Measurements from ENCODE around the gene ACTN4.

ACTN4 gene

GRCh38 chr19:38717051-38717450, 69.6 kb downstream of the ACTN4 start:
- H3K9me3 Mint-ChIP-seq: no peaks in the 10 kb centered on the region
- H3K4me1 Mint-ChIP-seq: peaks cover 30% of the 10 kb centered on the region
- no peak overlapping the region for H3K4me3 Mint-ChIP-seq
- no peaks in the 10 kb centered on the region for H3K27me3 Mint-ChIP-seq (ENCODE audit: low read depth)
- TF ChIP-seq CTCF (IDR thresholded peaks at IDR 0.05; ENCODE audit: unreplicated experiment in 3 of 3): no peak
- peaks cover 34% of the 10 kb centered on the region for H3K36me3 Mint-ChIP-seq (ENCODE audit: low read depth)
- H3K27ac Mint-ChIP-seq: no peak overlapping the region

GRCh38 chr19:38717855-38718254, 70.4 kb downstream of the ACTN4 start:
- Mint-ChIP-seq H3K27me3 (ENCODE audit: low read depth) (no peaks in the 10 kb centered on the region), H3K27ac (no peak overlapping the region), H3K9me3 (no peaks in the 10 kb centered on the region), H3K36me3 (ENCODE audit: low read depth) (peaks cover 34% of the 10 kb centered on the region), H3K4me1 (peaks cover 33% of the 10 kb centered on the region), H3K4me3 (no peak overlapping the region)
- no peak for TF ChIP-seq CTCF (IDR thresholded peaks at IDR 0.05; ENCODE audit: unreplicated experiment in 3 of 3)

- no peak overlapping the region for H3K4me3 Mint-ChIP-seq
- H3K27ac Mint-ChIP-seq: peak overlapping the region; percentile 31 to 55 (median 51)
- H3K9me3 Mint-ChIP-seq: no peaks in the 10 kb centered on the region
- peaks cover 33% of the 10 kb centered on the region for H3K36me3 Mint-ChIP-seq (ENCODE audit: low read depth)
- H3K4me1 Mint-ChIP-seq: peaks cover 22% of the 10 kb centered on the region
- H3K27me3 Mint-ChIP-seq (ENCODE audit: low read depth): no peaks in the 10 kb centered on the region
- TF ChIP-seq CTCF (IDR thresholded peaks at IDR 0.05; ENCODE audit: unreplicated experiment in 3 of 3): peak in 2 of 3 experiments; percentile 27 to 36
Observed at GRCh38 chr19:38718747-38719543, 71.5 kb downstream of the ACTN4 start.

GRCh38 chr19:38719761-38720558, 72.5 kb downstream of the ACTN4 start:
- TF ChIP-seq CTCF (IDR thresholded peaks at IDR 0.05; ENCODE audit: unreplicated experiment in 3 of 3): no peak
- Mint-ChIP-seq H3K4me3 (no peak overlapping the region), H3K4me1 (peaks cover 19% of the 10 kb centered on the region), H3K27me3 (ENCODE audit: low read depth) (no peaks in the 10 kb centered on the region), H3K27ac (peak overlapping the region in 2 of 3 experiments; percentile 31 to 51), H3K9me3 (no peaks in the 10 kb centered on the region), H3K36me3 (ENCODE audit: low read depth) (peaks cover 32% of the 10 kb centered on the region)

- Mint-ChIP-seq H3K27ac (no peak overlapping the region), H3K27me3 (ENCODE audit: low read depth) (no peaks in the 10 kb centered on the region), H3K4me1 (peaks cover 19% of the 10 kb centered on the region), H3K9me3 (no peaks in the 10 kb centered on the region), H3K36me3 (ENCODE audit: low read depth) (peaks cover 36% of the 10 kb centered on the region), H3K4me3 (no peak overlapping the region)
- no peak for TF ChIP-seq CTCF (IDR thresholded peaks at IDR 0.05; ENCODE audit: unreplicated experiment in 3 of 3)
Observed at GRCh38 chr19:38720559-38721236, 73.2 kb downstream of the ACTN4 start.
